ENCODE results near the gene RAD9A. TPM values are rescaled to one million over a fixed set of nuclear protein-coding genes. Genes with fewer than 3 reads are reported as not detected.

RAD9A gene
- total RNA-seq, 3 donors from 2014 or later = 11.0 to 31.0 (median 24.6) TPM

GRCh38 chr11:67372993-67373647 is 18.7 kb upstream of the RAD9A start, which contains the start of gene CLCF1:
TSS of gene CLCF1 (minus strand) at chr11:67373598. CDS start at chr11:67373539, 59 bp downstream.
- intact Hi-C loops (cut with DNase I; ENCODE audit: low total_unique reads) = no loop called here
- peak in 1 of 2 donors; percentile 68 for DNase-seq (ENCODE audit: low spot score in 2 of 2)
- H3K4me1 ChIP-seq = peaks cover 6 to 15% of the 10 kb centered on the region in 2 donors
- no peaks in the 10 kb centered on the region for H3K9me3 ChIP-seq
- H3K4me3 ChIP-seq = peak within 1 kb of the TSS; percentile 75 to 94 (median 85)
- TF ChIP-seq POLR2AphosphoS5 (IDR thresholded peaks at IDR 0.05) (peak in 1 of 3 donors; percentile 7), CTCF (IDR thresholded peaks at IDR 0.05) (no peak), POLR2A (IDR thresholded peaks at IDR 0.05) (no peak)
- H3K27me3 ChIP-seq = no peaks in the 10 kb centered on the region
- H3K27ac ChIP-seq = peak within 1 kb of the TSS; percentile 91 to 96
- no peaks in the 10 kb centered on the region for H3K36me3 ChIP-seq

- TF ChIP-seq CTCF (IDR thresholded peaks at IDR 0.05) (peak; percentile 39 to 64 (median 53)), POLR2A (IDR thresholded peaks at IDR 0.05) (peak; percentile 34), POLR2AphosphoS5 (IDR thresholded peaks at IDR 0.05) (peak; percentile 54 to 88 (median 76))
- Histone ChIP-seq H3K27ac (peak overlapping the region; percentile 91 to 96), H3K4me3 (peak overlapping the region; percentile 75 to 94 (median 85)), H3K36me3 (no peaks in the 10 kb centered on the region), H3K27me3 (no peaks in the 10 kb centered on the region), H3K4me1 (peaks cover 6 to 15% of the 10 kb centered on the region in 2 donors), H3K9me3 (no peaks in the 10 kb centered on the region)
- intact Hi-C loops (cut with DNase I; ENCODE audit: low total_unique reads) = no loop called here
- DNase-seq (ENCODE audit: low spot score in 2 of 2) = peak; percentile 83 to 87
Measured at GRCh38 chr11:67373648-67374570, 17.9 kb upstream of the RAD9A start.

- intact Hi-C loops (cut with DNase I; ENCODE audit: low total_unique reads) = no loop called here
- Histone ChIP-seq H3K27me3 (no peaks in the 10 kb centered on the region), H3K36me3 (no peaks in the 10 kb centered on the region), H3K4me1 (peaks cover 6 to 15% of the 10 kb centered on the region in 2 donors), H3K9me3 (no peaks in the 10 kb centered on the region), H3K27ac (peak overlapping the region; percentile 91 to 96), H3K4me3 (peak overlapping the region in 2 of 3 donors; percentile 75 to 94)
- TF ChIP-seq POLR2AphosphoS5 (IDR thresholded peaks at IDR 0.05) = no peak
- no peak for TF ChIP-seq CTCF (IDR thresholded peaks at IDR 0.05)
- TF ChIP-seq POLR2A (IDR thresholded peaks at IDR 0.05) = no peak
- DNase-seq (ENCODE audit: low spot score in 2 of 2) = no peak
Measured at GRCh38 chr11:67374571-67375281, 17.1 kb upstream of the RAD9A start.

GRCh38 chr11:67375320-67376055 is 16.3 kb upstream of the RAD9A start:
- no peak for DNase-seq (ENCODE audit: low spot score in 2 of 2)
- Histone ChIP-seq H3K9me3 (no peaks in the 10 kb centered on the region), H3K36me3 (no peaks in the 10 kb centered on the region), H3K27me3 (no peaks in the 10 kb centered on the region), H3K4me3 (no peak overlapping the region), H3K4me1 (peaks cover 6 to 15% of the 10 kb centered on the region in 2 donors), H3K27ac (peak overlapping the region; percentile 91 to 96)
- no peak for TF ChIP-seq POLR2AphosphoS5 (IDR thresholded peaks at IDR 0.05)
- TF ChIP-seq POLR2A (IDR thresholded peaks at IDR 0.05) = no peak
- intact Hi-C loops (cut with DNase I; ENCODE audit: low total_unique reads) = no loop called here

All from breast epithelium (tissue), 4 donors.